Subcutaneous abdominal adipose tissue (tissue), 5 donors: ENCODE data around the gene RNF17.

Experiments used
- H3K27ac ChIP-seq: one replicate; pipeline ENCODE4 v1.7.0; 2013; ENCODE audit warnings: low read depth, mild to moderate bottlenecking, inconsistent platforms, low read length, moderate library complexity
- H3K27me3 ChIP-seq, 5 donors: one replicate each; pipeline ENCODE4 v1.7.0; 2013; ENCODE audit warnings: low read length in 5 of 5, inconsistent platforms in 1 of 5; ENCODE audit not compliant: control insufficient read depth in 5 of 5, insufficient read depth in 4 of 5
- H3K36me3 ChIP-seq, 5 donors: one replicate each; pipeline ENCODE4 v1.7.0; 2013; ENCODE audit warnings: low read length in 5 of 5; ENCODE audit not compliant: control insufficient read depth in 5 of 5, insufficient read depth in 5 of 5
- H3K4me1 ChIP-seq, 5 donors: one replicate each; pipeline ENCODE4 v1.7.0; 2013; ENCODE audit warnings: low read length in 5 of 5, mild to moderate bottlenecking in 3 of 5, moderate library complexity in 1 of 5; ENCODE audit not compliant: control insufficient read depth in 5 of 5, insufficient read depth in 5 of 5
- H3K4me3 ChIP-seq, 5 donors: one replicate each; pipeline ENCODE4 v1.7.0; 2013; ENCODE audit warnings: low read length in 5 of 5, low read depth in 1 of 5
- H3K9ac ChIP-seq, 5 donors: one replicate each; pipeline ENCODE4 v1.7.0; 2013; ENCODE audit warnings: low read length in 5 of 5, mild to moderate bottlenecking in 4 of 5, moderate library complexity in 3 of 5
- H3K9me3 ChIP-seq, 5 donors: one replicate each; pipeline ENCODE4 v1.7.0; 2013; ENCODE audit warnings: low read length in 5 of 5; ENCODE audit not compliant: control insufficient read depth in 5 of 5
- donor health status: healthy.
- donor health status: healthy.
- donor health status: healthy.
- donor health status: healthy.
- donor health status: healthy.

RNF17 gene

GRCh38 chr13:24911133-24911908, 147.4 kb downstream of the RNF17 start:
- H3K9ac ChIP-seq: no peak overlapping the region
- H3K27me3 ChIP-seq: no peaks in the 10 kb centered on the region
- no peaks in the 10 kb centered on the region for H3K9me3 ChIP-seq
- no peak overlapping the region for H3K4me3 ChIP-seq
- peaks cover 10 to 26% (median 14%) of the 10 kb centered on the region in 5 donors for H3K36me3 ChIP-seq
- no peaks in the 10 kb centered on the region for H3K4me1 ChIP-seq
- H3K27ac ChIP-seq: no peak overlapping the region

GRCh38 chr13:24916464-24916863, 152.5 kb downstream of the RNF17 start:
- Histone ChIP-seq H3K4me3 (no peak overlapping the region), H3K36me3 (peaks cover 0 to 4% (median 0%) of the 10 kb centered on the region in 5 donors), H3K9ac (no peak overlapping the region), H3K27me3 (no peaks in the 10 kb centered on the region), H3K27ac (no peak overlapping the region), H3K9me3 (no peaks in the 10 kb centered on the region), H3K4me1 (no peaks in the 10 kb centered on the region)

GRCh38 chr13:24921003-24921402, 157.0 kb downstream of the RNF17 start:
- Histone ChIP-seq H3K27ac (no peak overlapping the region), H3K4me1 (peaks cover 0 to 14% (median 10%) of the 10 kb centered on the region in 5 donors), H3K9ac (no peak overlapping the region), H3K9me3 (no peaks in the 10 kb centered on the region), H3K4me3 (no peak overlapping the region), H3K36me3 (no peaks in the 10 kb centered on the region), H3K27me3 (no peaks in the 10 kb centered on the region)

- Histone ChIP-seq H3K36me3 (no peaks in the 10 kb centered on the region), H3K27me3 (peaks cover 0 to 3% (median 0%) of the 10 kb centered on the region in 5 donors), H3K4me1 (peaks cover 0 to 14% (median 10%) of the 10 kb centered on the region in 5 donors), H3K4me3 (peak overlapping the region; percentile 75 to 97 (median 92)), H3K9me3 (no peaks in the 10 kb centered on the region), H3K27ac (no peak overlapping the region), H3K9ac (peak overlapping the region in 4 of 5 donors; percentile 83 to 95 (median 94))
Observed at GRCh38 chr13:24921881-24922280, 157.9 kb downstream of the RNF17 start.

- peak overlapping the region in 4 of 5 donors; percentile 83 to 95 (median 94) for H3K9ac ChIP-seq
- peak overlapping the region; percentile 98 for H3K27ac ChIP-seq
Observed at GRCh38 chr13:24922387-24922744, 158.4 kb downstream of the RNF17 start.

GRCh38 chr13:24922745-24923591, 159.0 kb downstream of the RNF17 start:
- H3K27ac ChIP-seq: peak overlapping the region; percentile 98
- H3K36me3 ChIP-seq: no peaks in the 10 kb centered on the region
- H3K4me3 ChIP-seq: peak overlapping the region; percentile 88 to 97 (median 92)
- H3K4me1 ChIP-seq: peaks cover 0 to 14% (median 10%) of the 10 kb centered on the region in 5 donors
- H3K9me3 ChIP-seq: no peaks in the 10 kb centered on the region
- peaks cover 0 to 3% (median 0%) of the 10 kb centered on the region in 5 donors for H3K27me3 ChIP-seq
- peak overlapping the region; percentile 93 to 97 (median 95) for H3K9ac ChIP-seq

More at GRCh38 chr13:24922387-24922744, 158.4 kb downstream of the RNF17 start:
- peak overlapping the region; percentile 75 to 97 (median 92) for H3K4me3 ChIP-seq
- peaks cover 0 to 3% (median 0%) of the 10 kb centered on the region in 5 donors for H3K27me3 ChIP-seq
- no peaks in the 10 kb centered on the region for H3K36me3 ChIP-seq
- no peaks in the 10 kb centered on the region for H3K9me3 ChIP-seq
- peaks cover 0 to 14% (median 10%) of the 10 kb centered on the region in 5 donors for H3K4me1 ChIP-seq

GRCh38 chr13:24925318-24926231, 161.6 kb downstream of the RNF17 start:
- Histone ChIP-seq H3K4me1 (peaks cover 0 to 14% (median 10%) of the 10 kb centered on the region in 5 donors), H3K27ac (no peak overlapping the region), H3K9me3 (no peaks in the 10 kb centered on the region), H3K27me3 (peaks cover 0 to 6% (median 1%) of the 10 kb centered on the region in 5 donors), H3K36me3 (no peaks in the 10 kb centered on the region), H3K4me3 (no peak overlapping the region), H3K9ac (no peak overlapping the region)

- Histone ChIP-seq H3K4me1 (peaks cover 0 to 4% (median 3%) of the 10 kb centered on the region in 5 donors), H3K27me3 (peaks cover 4 to 22% (median 10%) of the 10 kb centered on the region in 5 donors), H3K36me3 (no peaks in the 10 kb centered on the region), H3K9ac (no peak overlapping the region), H3K4me3 (no peak overlapping the region), H3K9me3 (no peaks in the 10 kb centered on the region), H3K27ac (no peak overlapping the region)
Observed at GRCh38 chr13:24927810-24928404, 163.9 kb downstream of the RNF17 start.

GRCh38 chr13:24929196-24929595, 165.2 kb downstream of the RNF17 start:
- H3K27ac ChIP-seq: no peak overlapping the region
- H3K9ac ChIP-seq: no peak overlapping the region
- peaks cover 4 to 25% (median 10%) of the 10 kb centered on the region in 5 donors for H3K27me3 ChIP-seq
- H3K4me1 ChIP-seq: no peaks in the 10 kb centered on the region
- H3K36me3 ChIP-seq: no peaks in the 10 kb centered on the region
- H3K4me3 ChIP-seq: no peak overlapping the region
- no peaks in the 10 kb centered on the region for H3K9me3 ChIP-seq
